SJCRH30 (cell line): Measurements from ENCODE around the gene DDN. TPM values are rescaled to one million over a fixed set of nuclear protein-coding genes. Genes with fewer than 3 reads are reported as not detected.

Source experiments
- DNase-seq, 2 experiments: peaks; one replicate each; pipeline ENCODE4 v3.0.0-alpha.2; 2015 to 2020
- H3K27ac ChIP-seq: fragments of 250-450 bp; sonication (Bioruptor Pico); 2 replicates; pipeline ENCODE4 v1.5.1; 2020; ENCODE audit warnings: mild to moderate bottlenecking, moderate library complexity
- H3K27me3 ChIP-seq: fragments of 250-450 bp; sonication (Bioruptor Pico); 2 replicates; pipeline ENCODE4 v1.5.1; 2020; ENCODE audit warnings: mild to moderate bottlenecking, moderate library complexity
- H3K36me3 ChIP-seq: fragments of 250-450 bp; sonication (Bioruptor Pico); 2 replicates; pipeline ENCODE4 v1.5.1; 2020; ENCODE audit warnings: mild to moderate bottlenecking, moderate library complexity
- H3K4me1 ChIP-seq: fragments of 250-450 bp; sonication (Bioruptor Pico); 2 replicates; pipeline ENCODE4 v1.5.1; 2020; ENCODE audit warnings: mild to moderate bottlenecking, moderate library complexity
- H3K4me3 ChIP-seq: fragments of 250-450 bp; sonication (Bioruptor Pico); 2 replicates; pipeline ENCODE4 v1.5.1; 2020; ENCODE audit warnings: mild to moderate bottlenecking, moderate library complexity
- H3K9me3 ChIP-seq: fragments of 250-450 bp; sonication (Bioruptor Pico); replicated peaks from 2 replicates; pipeline ENCODE4 v1.5.1; 2020; ENCODE audit warnings: mild to moderate bottlenecking, moderate library complexity
- total RNA-seq: library from RNA; depleted of rRNA; stranded (reverse); fragments of >200 nt; shearing (Covaris generic); gene quantifications from 2 replicates; pipeline ENCODE4 v1.2.3, GENCODE V29; 2014

DDN gene
- total RNA-seq, 1 experiment from 2014 or later = 5.5 TPM

GRCh38 chr12:49010092-49010668, 11.0 kb upstream of the DDN start:
- Histone ChIP-seq H3K27me3 (no peaks in the 10 kb centered on the region), H3K27ac (peak overlapping the region; percentile 84), H3K4me3 (no peak overlapping the region), H3K36me3 (no peaks in the 10 kb centered on the region), H3K9me3 (no peaks in the 10 kb centered on the region), H3K4me1 (peaks cover 39% of the 10 kb centered on the region)
- DNase-seq = peak; percentile 74 to 91

GRCh38 chr12:49008943-49009342, 9.8 kb upstream of the DDN start:
- Histone ChIP-seq H3K9me3 (no peaks in the 10 kb centered on the region), H3K36me3 (0 out of 2 replicates have a peak, but pooled peaks cover 2% of the 10 kb centered on the region), H3K27ac (no peak overlapping the region; the same call in 1 of the 2 replicates), H3K27me3 (no peaks in the 10 kb centered on the region), H3K4me1 (peaks cover 39% of the 10 kb centered on the region), H3K4me3 (no peak overlapping the region)
- DNase-seq = no peak

- no peak for DNase-seq
- Histone ChIP-seq H3K27me3 (no peaks in the 10 kb centered on the region), H3K27ac (peak overlapping the region; percentile 45; the same call in 1 of the 2 replicates), H3K9me3 (no peaks in the 10 kb centered on the region), H3K4me1 (peaks cover 16% of the 10 kb centered on the region), H3K36me3 (peaks cover 6% of the 10 kb centered on the region; the same call in 1 of the 2 replicates), H3K4me3 (peak overlapping the region; percentile 62)
These were observed 1.2 kb upstream of the DDN start for GRCh38 chr12:49000346-49000745.

- no peaks in the 10 kb centered on the region for H3K9me3 ChIP-seq
- DNase-seq = no peak
- peak overlapping the region; percentile 62 for H3K4me3 ChIP-seq
- no peak overlapping the region for H3K27ac ChIP-seq
- H3K27me3 ChIP-seq = no peaks in the 10 kb centered on the region
- H3K4me1 ChIP-seq = peaks cover 16% of the 10 kb centered on the region
- peaks cover 3% of the 10 kb centered on the region; the same call in 1 of the 2 replicates for H3K36me3 ChIP-seq
These were observed 450 bp downstream of the DDN start for GRCh38 chr12:48998497-48999353.

GRCh38 chr12:48997719-48998496, 1.3 kb downstream of the DDN start:
- H3K4me1 ChIP-seq = peaks cover 16% of the 10 kb centered on the region
- peaks cover 3% of the 10 kb centered on the region; the same call in 1 of the 2 replicates for H3K36me3 ChIP-seq
- no peaks in the 10 kb centered on the region for H3K27me3 ChIP-seq
- no peak overlapping the region for H3K4me3 ChIP-seq
- H3K9me3 ChIP-seq = no peaks in the 10 kb centered on the region
- H3K27ac ChIP-seq = no peak overlapping the region
- no peak for DNase-seq

GRCh38 chr12:48996794-48997718, 2.1 kb downstream of the DDN start:
- peaks cover 16% of the 10 kb centered on the region for H3K4me1 ChIP-seq
- no peaks in the 10 kb centered on the region for H3K27me3 ChIP-seq

GRCh38 chr12:48995086-48995879, 3.9 kb downstream of the DDN start:
- no peaks in the 10 kb centered on the region for H3K9me3 ChIP-seq
- H3K4me3 ChIP-seq = no peak overlapping the region
- no peaks in the 10 kb centered on the region for H3K36me3 ChIP-seq
- H3K4me1 ChIP-seq = peaks cover 16% of the 10 kb centered on the region
- peak; percentile 91 to 95 for DNase-seq
- no peaks in the 10 kb centered on the region for H3K27me3 ChIP-seq
- no peak overlapping the region for H3K27ac ChIP-seq

More at GRCh38 chr12:48996794-48997718, 2.1 kb downstream of the DDN start:
- Histone ChIP-seq H3K27ac (no peak overlapping the region), H3K9me3 (no peaks in the 10 kb centered on the region), H3K4me3 (peak overlapping the region; percentile 30), H3K36me3 (peaks cover under 1% of the 10 kb centered on the region; the same call in 1 of the 2 replicates)
- DNase-seq = peak in 1 of 2 experiments; percentile 62

- no peak for DNase-seq
- Histone ChIP-seq H3K27ac (no peak overlapping the region), H3K4me1 (peaks cover 10% of the 10 kb centered on the region; the same call in 1 of the 2 replicates), H3K27me3 (no peaks in the 10 kb centered on the region), H3K36me3 (no peaks in the 10 kb centered on the region), H3K4me3 (no peak overlapping the region), H3K9me3 (no peaks in the 10 kb centered on the region)
These were observed 4.7 kb downstream of the DDN start for GRCh38 chr12:48994224-48995085.

GRCh38 chr12:48993787-48994186, 5.4 kb downstream of the DDN start:
- no peak for DNase-seq
- Histone ChIP-seq H3K27me3 (no peaks in the 10 kb centered on the region), H3K4me1 (peaks cover 10% of the 10 kb centered on the region; the same call in 1 of the 2 replicates)

GRCh38 chr12:48991247-48992050, 7.7 kb downstream of the DDN start:
- no peaks in the 10 kb centered on the region for H3K27me3 ChIP-seq
- no peak for DNase-seq
- H3K4me1 ChIP-seq = peaks cover 10% of the 10 kb centered on the region; the same call in 1 of the 2 replicates
- H3K27ac ChIP-seq = no peak overlapping the region
- no peak overlapping the region for H3K4me3 ChIP-seq
- no peaks in the 10 kb centered on the region for H3K36me3 ChIP-seq
- no peaks in the 10 kb centered on the region for H3K9me3 ChIP-seq

More at GRCh38 chr12:48993787-48994186, 5.4 kb downstream of the DDN start:
- Histone ChIP-seq H3K4me3 (no peak overlapping the region), H3K27ac (no peak overlapping the region), H3K9me3 (no peaks in the 10 kb centered on the region), H3K36me3 (no peaks in the 10 kb centered on the region)

GRCh38 chr12:48990552-48990951, 8.6 kb downstream of the DDN start:
- Histone ChIP-seq H3K9me3 (no peaks in the 10 kb centered on the region), H3K4me1 (peaks cover 18% of the 10 kb centered on the region; the same call in 1 of the 2 replicates), H3K27ac (no peak overlapping the region), H3K36me3 (no peaks in the 10 kb centered on the region), H3K27me3 (no peaks in the 10 kb centered on the region), H3K4me3 (no peak overlapping the region)
- no peak for DNase-seq
